Upper lobe of left lung (tissue), 6 donors: ENCODE results near the gene CYP3A4. TPM values are rescaled to one million over a fixed set of nuclear protein-coding genes. Genes with fewer than 3 reads are reported as not detected.
"Not testable (repeated sequence)": the region's sequence is repeated elsewhere in the genome, so short reads cannot be mapped to it uniquely, and the experiment has no call there.

ENCODE experiments used
- ATAC-seq, 2 donors: fragments of 200-7000 bp; cut with Tn5 transposase; one replicate each; pipeline ENCODE4 v1.9.1; 2022; ENCODE audit warnings: mild to moderate bottlenecking in 2 of 2, moderate library complexity in 2 of 2; ENCODE audit not compliant: low FRiP score in 2 of 2
- DNase-seq, 2 donors: peaks; one replicate each; pipeline ENCODE4 v3.0.0-alpha.2; 2019 to 2020
- H3K27ac ChIP-seq, 4 donors: fragments of 200-600 bp; sonication (generic); one replicate each; pipeline ENCODE4 v1.5.1; 2016 to 2019
- H3K27me3 ChIP-seq, 4 donors: fragments of 200-600 bp; sonication (generic); one replicate each; pipeline ENCODE4 v1.5.1; 2017 to 2019
- H3K36me3 ChIP-seq, 4 donors: fragments of 200-600 bp; sonication (generic); one replicate each; pipeline ENCODE4 v1.5.1; 2016 to 2019
- H3K4me1 ChIP-seq, 4 donors: fragments of 200-600 bp; sonication (generic); one replicate each; pipeline ENCODE4 v1.5.1; 2018 to 2019
- H3K4me3 ChIP-seq, 4 donors: fragments of 200-600 bp; sonication (generic); one replicate each; pipeline ENCODE4 v1.5.1; 2017 to 2019; ENCODE audit warnings: mild to moderate bottlenecking in 2 of 4, moderate library complexity in 1 of 4
- H3K9me3 ChIP-seq, 4 donors: fragments of 200-600 bp; sonication (generic); one replicate each; pipeline ENCODE4 v1.5.1; 2018 to 2019
- EP300 ChIP-seq, 4 donors: sonication (generic); formaldehyde crosslinking; IDR thresholded peaks; one replicate each; pipeline ENCODE4 v1.5.1; 2017; ENCODE audit warnings: antibody characterized with exemption in 4 of 4, control low read depth in 2 of 4
- POLR2A ChIP-seq, 4 donors: fragments of 450-650 bp; IDR thresholded peaks; one replicate each; pipeline ENCODE4 v1.5.1; 2016 to 2017; ENCODE audit warnings: antibody characterized with exemption in 4 of 4, mild to moderate bottlenecking in 2 of 4
- POLR2AphosphoS5 ChIP-seq, 2 donors: sonication (generic); formaldehyde crosslinking; IDR thresholded peaks; one replicate each; pipeline ENCODE4 v1.5.1; 2017; ENCODE audit warnings: antibody characterized with exemption in 2 of 2
- WGBS, 2 donors: methylation state at CpG; one replicate each; pipeline ENCODE4 v1.1.5; 2017 to 2018; 5-methylcytosine and 5-hydroxymethylcytosine counted together
- total RNA-seq, 6 donors: library from RNA; depleted of rRNA in 4 of 6; stranded (reverse); fragments of >200 nt in 4 of 6; gene quantifications; one replicate each; pipeline versions ENCODE4 v1.1.0 to v1.2.1, GENCODE V29; 2016 to 2021
- TF ChIP-seq, protein P1 (sequence below), 6 experiments: fragments of 450-650 bp in 4 of 6; fragments of 200-600 bp in 2 of 6; sonication (generic) in 2 of 6; IDR thresholded peaks; one replicate each; pipeline ENCODE4 v1.5.1; 2016 to 2019; ENCODE audit warnings: antibody characterized with exemption in 6 of 6
- donor health status: DM: no; HTN: no; CAD: no; lungs with moderate emphysema.
- donor health status: DM: no; HTN: yes; CAD: no; lungs with severe emphysema.

CYP3A4 gene
- total RNA-seq, 6 donors from 2014 or later: 0.34 to 1.5 (median 0.46) TPM; not detected in 3

DNA sequence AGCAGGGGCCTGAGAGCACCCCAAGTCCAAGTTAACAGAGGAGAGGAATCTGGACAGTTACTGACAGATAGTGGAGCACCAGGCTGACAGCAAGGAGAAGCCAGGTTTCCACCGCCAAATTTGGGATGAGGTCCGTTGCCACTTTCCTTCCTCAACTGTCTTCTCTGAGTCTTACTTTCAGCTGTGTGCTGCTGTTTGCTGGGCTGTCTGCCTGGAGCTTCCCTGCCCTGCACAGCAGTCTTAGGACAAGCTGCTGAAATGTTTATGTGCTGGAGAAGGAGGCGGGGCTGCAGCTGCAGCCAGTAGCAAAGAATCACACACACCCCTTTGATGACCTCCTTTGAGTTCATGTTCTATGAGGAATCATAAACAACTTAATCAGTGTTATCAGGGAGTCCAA is 31.6 kb downstream of the CYP3A4 start:
- H3K4me1 ChIP-seq: peaks cover 10 to 20% (median 12%) of the 10 kb centered on the region in 4 donors
- no peak overlapping the region for H3K4me3 ChIP-seq
- H3K27ac ChIP-seq: peak overlapping the region in 3 of 4 donors; percentile 29 to 67 (median 67)
- no peaks in the 10 kb centered on the region for H3K36me3 ChIP-seq
- H3K27me3 ChIP-seq: no peaks in the 10 kb centered on the region
- ATAC-seq: peak in 1 of 2 donors; percentile 63
- TF ChIP-seq POLR2A (IDR thresholded peaks at IDR 0.05) (no peak), POLR2AphosphoS5 (IDR thresholded peaks at IDR 0.05) (peak in 1 of 2 donors; percentile 67)
- peak in 1 of 2 donors; percentile 28 for DNase-seq
- WGBS, 2 donors: 38 to 43% methylated on average over 3 of the region's 3 CpGs
- H3K9me3 ChIP-seq: no peaks in the 10 kb centered on the region

DNA sequence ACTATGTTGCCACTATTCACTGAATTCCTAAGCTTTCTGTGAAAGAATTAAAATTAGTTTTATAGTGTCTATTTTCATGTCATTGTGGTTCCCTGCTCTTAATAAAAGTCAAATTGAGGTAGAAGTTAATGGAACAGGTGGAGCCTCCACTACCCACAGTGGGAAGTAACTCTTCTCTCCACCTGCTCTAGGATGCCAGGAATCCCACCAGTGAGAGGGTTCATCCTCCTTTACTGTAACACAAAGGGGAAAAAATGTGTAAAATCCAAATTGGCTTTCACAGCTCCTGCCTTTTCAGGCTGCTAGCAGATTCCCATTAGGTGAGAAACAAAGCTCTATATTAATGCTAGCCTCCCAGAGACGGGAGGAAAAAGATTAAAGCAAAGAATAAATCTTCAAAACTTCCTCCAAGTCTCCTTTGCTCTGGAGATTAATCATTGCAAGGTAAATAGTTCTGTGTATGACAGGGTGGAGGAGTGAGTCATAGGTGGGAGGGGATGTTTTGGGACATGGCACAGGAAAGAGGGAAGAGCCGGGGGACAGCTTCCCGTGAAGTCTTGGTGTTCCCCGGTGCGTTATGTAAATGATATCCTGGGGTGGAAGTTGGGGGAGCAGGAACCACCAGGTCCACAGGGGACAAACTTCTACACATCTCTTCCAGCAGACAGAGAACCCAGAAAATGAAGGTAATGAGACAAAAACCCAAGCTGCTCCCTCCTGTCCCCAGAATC is 32.5 kb downstream of the CYP3A4 start:
- not testable (repeated sequence) for H3K27me3 ChIP-seq, H3K4me3 ChIP-seq, H3K36me3 ChIP-seq, DNase-seq, H3K9me3 ChIP-seq
- Histone ChIP-seq H3K4me1 (peaks cover 10 to 20% (median 12%) of the 10 kb centered on the region in 4 donors), H3K27ac (peak overlapping the region in 3 of 4 donors; percentile 29 to 69 (median 67))
- 19 to 25% methylated on average over 5 of the region's 5 CpGs for WGBS, 2 donors
- peak in 1 of 2 donors; percentile 68 for ATAC-seq

DNA sequence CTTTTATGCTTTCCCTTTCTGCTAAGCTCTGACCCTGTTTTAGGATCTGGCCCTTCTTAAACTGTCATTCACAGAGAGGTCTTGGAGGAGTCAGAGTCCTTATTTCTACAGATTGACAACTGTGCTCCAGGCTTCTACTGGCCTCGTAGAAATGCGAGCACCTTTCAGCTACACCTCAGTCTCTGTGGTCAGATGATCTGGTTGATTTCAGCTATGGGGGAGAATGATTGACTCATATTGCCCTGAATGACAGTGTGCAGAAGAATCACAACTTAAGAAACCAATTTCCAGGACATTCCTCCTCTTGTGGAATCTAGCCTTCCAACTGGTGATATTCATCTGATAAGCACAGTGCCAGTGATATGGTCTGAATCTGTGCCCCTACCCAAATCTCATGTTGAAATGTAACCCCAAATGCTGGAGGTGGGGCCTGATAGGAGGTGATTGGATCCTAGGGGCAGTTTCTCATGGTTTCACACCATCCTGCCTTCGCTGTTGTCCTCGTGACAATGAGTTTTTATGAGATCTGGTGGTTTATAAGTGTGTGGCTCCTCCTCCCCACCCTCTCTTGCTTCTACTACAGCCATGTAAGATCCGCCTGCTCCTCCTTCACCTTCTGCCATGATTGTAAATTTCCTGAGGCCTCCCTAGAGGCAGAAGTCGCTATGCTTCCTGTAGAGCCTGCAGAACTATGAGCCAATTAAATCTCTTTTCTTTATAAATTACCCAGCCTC is 35.0 kb downstream of the CYP3A4 start:
- H3K36me3 ChIP-seq: no peaks in the 10 kb centered on the region
- H3K27ac ChIP-seq: no peak overlapping the region
- no peak overlapping the region for H3K4me3 ChIP-seq
- H3K9me3 ChIP-seq: no peaks in the 10 kb centered on the region
- 92 to 93% methylated on average over 6 of the region's 6 CpGs for WGBS, 2 donors
- no peak for ATAC-seq
- no peak for DNase-seq
- H3K27me3 ChIP-seq: no peaks in the 10 kb centered on the region
- no peak for TF ChIP-seq POLR2AphosphoS5 (IDR thresholded peaks at IDR 0.05)
- TF ChIP-seq EP300 (IDR thresholded peaks at IDR 0.05): no peak
- TF ChIP-seq POLR2A (IDR thresholded peaks at IDR 0.05): no peak
- TF ChIP-seq, protein P1, sequence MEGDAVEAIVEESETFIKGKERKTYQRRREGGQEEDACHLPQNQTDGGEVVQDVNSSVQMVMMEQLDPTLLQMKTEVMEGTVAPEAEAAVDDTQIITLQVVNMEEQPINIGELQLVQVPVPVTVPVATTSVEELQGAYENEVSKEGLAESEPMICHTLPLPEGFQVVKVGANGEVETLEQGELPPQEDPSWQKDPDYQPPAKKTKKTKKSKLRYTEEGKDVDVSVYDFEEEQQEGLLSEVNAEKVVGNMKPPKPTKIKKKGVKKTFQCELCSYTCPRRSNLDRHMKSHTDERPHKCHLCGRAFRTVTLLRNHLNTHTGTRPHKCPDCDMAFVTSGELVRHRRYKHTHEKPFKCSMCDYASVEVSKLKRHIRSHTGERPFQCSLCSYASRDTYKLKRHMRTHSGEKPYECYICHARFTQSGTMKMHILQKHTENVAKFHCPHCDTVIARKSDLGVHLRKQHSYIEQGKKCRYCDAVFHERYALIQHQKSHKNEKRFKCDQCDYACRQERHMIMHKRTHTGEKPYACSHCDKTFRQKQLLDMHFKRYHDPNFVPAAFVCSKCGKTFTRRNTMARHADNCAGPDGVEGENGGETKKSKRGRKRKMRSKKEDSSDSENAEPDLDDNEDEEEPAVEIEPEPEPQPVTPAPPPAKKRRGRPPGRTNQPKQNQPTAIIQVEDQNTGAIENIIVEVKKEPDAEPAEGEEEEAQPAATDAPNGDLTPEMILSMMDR (IDR thresholded peaks at IDR 0.05): no peak
- peaks cover 10 to 20% (median 12%) of the 10 kb centered on the region in 4 donors for H3K4me1 ChIP-seq

DNA sequence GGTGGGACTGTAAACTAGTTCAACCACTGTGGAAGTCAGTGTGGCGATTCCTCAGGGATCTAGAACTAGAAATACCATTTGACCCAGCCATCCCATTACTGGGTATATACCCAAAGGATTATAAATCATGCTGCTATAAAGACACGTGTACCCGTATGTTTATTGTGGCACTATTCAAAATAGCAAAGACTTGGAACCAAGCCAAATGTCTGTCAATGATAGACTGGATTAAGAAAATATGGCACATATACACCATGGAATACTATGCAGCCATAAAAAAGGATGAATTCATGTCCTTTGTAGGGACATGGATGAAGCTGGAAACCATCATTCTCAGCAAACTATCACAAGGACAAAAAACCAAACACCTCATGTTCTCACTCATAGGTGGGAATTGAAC is 37.1 kb downstream of the CYP3A4 start:
- H3K4me1 ChIP-seq, H3K27me3 ChIP-seq, H3K27ac ChIP-seq, DNase-seq, H3K36me3 ChIP-seq, H3K4me3 ChIP-seq, H3K9me3 ChIP-seq, ATAC-seq: not testable (repeated sequence)
- 69 to 74% methylated on average over 3 of the region's 3 CpGs for WGBS, 2 donors

DNA sequence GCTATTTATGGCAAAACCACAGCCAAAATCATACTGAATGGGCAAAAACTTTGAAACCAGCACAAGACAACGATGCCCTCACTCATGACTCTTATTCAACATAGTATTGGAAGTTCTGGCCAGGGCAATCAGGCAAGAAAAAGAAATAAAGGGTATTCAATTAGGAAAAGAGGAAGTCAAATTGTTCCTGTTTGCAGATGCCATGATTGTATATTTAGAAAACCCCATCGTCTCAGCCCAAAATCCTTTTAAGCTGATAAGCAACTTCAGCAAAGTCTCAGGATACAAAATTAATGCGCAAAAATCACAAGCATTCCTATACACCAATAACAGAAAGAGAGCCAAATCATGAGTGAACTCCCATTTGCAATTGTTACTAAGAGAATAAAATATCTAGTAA is 38.6 kb downstream of the CYP3A4 start:
- 76 to 84% methylated on average over 3 of the region's 3 CpGs for WGBS, 2 donors
- DNase-seq: not testable (repeated sequence)

DNA sequence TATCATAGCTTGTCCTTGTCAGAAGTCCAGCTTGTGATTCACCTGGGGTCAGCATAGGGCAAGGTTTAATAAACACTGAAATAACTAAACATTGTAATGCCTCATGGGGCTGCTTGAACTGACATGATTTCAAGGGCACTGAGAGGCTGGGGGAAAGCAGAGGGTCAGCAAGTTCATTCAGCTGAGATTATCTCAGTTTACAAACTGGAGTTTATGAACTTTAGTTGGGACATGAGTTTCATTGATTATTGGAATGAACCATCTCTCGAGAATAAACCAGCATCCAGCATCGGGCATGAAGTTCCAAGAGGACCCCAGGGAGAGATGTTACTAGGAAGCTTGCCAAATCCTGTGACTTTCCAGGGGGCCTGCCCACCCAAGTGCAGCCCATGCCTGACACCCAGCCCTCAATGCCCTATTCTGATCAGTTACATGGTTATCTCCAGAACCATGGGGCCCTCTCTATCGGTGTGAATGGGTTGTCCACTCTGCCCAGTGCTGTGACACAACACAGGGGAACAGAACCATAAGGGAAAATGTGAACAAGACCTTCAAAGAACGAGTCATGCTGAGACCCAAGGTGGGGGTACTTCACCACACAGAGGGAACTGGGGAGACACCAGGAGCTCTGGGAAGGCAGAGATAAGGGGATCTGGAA is 41.1 kb downstream of the CYP3A4 start:
- Histone ChIP-seq H3K9me3 (no peaks in the 10 kb centered on the region), H3K36me3 (no peaks in the 10 kb centered on the region), H3K27me3 (no peaks in the 10 kb centered on the region), H3K4me3 (no peak overlapping the region), H3K27ac (no peak overlapping the region), H3K4me1 (peaks cover 0 to 3% (median 0%) of the 10 kb centered on the region in 4 donors)
- DNase-seq (no peak), ATAC-seq (no peak)
- no peak for TF ChIP-seq EP300 (IDR thresholded peaks at IDR 0.05)
- TF ChIP-seq, protein P1 (IDR thresholded peaks at IDR 0.05): no peak
- TF ChIP-seq POLR2A (IDR thresholded peaks at IDR 0.05): no peak
- TF ChIP-seq POLR2AphosphoS5 (IDR thresholded peaks at IDR 0.05): no peak
- 85 to 86% methylated on average over 4 of the region's 4 CpGs for WGBS, 2 donors

More for the DNA sequence above, 38.6 kb downstream of the CYP3A4 start:
- H3K27ac ChIP-seq, H3K9me3 ChIP-seq, ATAC-seq, H3K36me3 ChIP-seq, H3K27me3 ChIP-seq, H3K4me3 ChIP-seq, H3K4me1 ChIP-seq: not testable (repeated sequence)
